Ovary (tissue), 3 donors: Measurements from ENCODE around the gene KLK15.

ENCODE experiments used
- CTCF ChIP-seq, 3 donors: fragments of 450-650 bp in 2 of 3; fragments of 200-600 bp in 1 of 3; IDR thresholded peaks; one replicate each; pipeline versions ENCODE4 v1.5.1 to v1.8.0; 2016 to 2022; ENCODE audit warnings: antibody characterized with exemption in 3 of 3, mild to moderate bottlenecking in 1 of 3
- POLR2A ChIP-seq: fragments of 450-650 bp; IDR thresholded peaks from one replicate; pipeline ENCODE4 v1.6.1; 2017; ENCODE audit warnings: antibody characterized with exemption, mild to moderate bottlenecking, moderate library complexity
- donor health status: DM: no; HTN: no; CAD: no.

DNA sequence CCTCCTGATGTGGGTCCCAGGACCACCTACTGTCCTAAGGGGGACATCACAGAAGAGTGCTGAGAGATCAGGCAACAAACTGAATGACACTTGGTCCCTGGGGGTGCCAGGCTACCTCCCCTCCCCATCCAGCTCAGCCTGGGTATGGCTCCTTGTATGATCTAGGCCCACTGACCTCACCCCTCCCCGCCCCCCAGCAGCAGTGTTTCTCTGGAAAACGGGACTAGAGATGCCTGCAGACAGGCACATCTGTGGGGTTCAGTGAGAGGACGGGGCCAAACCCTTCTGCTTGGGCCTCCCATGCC is 33.9 kb downstream of the KLK15 start:
- TF ChIP-seq CTCF (IDR thresholded peaks at IDR 0.05) (no peak), POLR2A (no peak)
